AML-193 (cell line): Measurements from ENCODE around the gene UBE3D.

Experiments
- DNase-seq, 2 experiments: peaks; one replicate each; lab custom pipeline; 2025; lab: John Stamatoyannopoulos, UW

Gene UBE3D

GRCh38 chr6:83065511-83066192, at the start of gene UBE3D:
Gene UBE3D (minus strand): TSS chr6:83065841. CDS start chr6:83065718, 123 bp downstream.
- DNase-seq: peak; percentile 85 to 87

GRCh38 chr6:83114164-83114563, 48.5 kb upstream of the UBE3D start:
- DNase-seq: no peak

DNA sequence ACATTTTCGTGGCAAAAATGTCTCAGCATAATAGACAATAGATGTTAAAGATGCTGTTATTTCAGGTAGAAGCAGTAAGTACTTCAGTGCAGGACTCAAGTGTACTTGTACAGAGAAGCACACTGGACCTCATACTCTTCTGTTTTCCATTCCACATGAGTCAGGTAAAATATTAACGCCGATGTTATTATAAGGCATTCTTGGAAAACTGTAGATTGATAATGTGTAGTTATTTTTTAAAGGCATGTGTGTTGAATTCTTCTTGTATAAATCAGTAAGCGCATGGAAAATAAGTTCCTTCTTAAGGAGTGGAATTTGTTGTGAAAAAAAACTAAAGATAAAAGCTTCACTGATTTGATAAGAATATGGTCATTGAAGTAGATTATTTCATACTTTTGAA, 47.6 kb upstream of the UBE3D start:
- no peak for DNase-seq

GRCh38 chr6:83108378-83108777, 42.7 kb upstream of the UBE3D start:
- DNase-seq: no peak

GRCh38 chr6:83098589-83098988, 32.9 kb upstream of the UBE3D start:
- no peak for DNase-seq

DNA sequence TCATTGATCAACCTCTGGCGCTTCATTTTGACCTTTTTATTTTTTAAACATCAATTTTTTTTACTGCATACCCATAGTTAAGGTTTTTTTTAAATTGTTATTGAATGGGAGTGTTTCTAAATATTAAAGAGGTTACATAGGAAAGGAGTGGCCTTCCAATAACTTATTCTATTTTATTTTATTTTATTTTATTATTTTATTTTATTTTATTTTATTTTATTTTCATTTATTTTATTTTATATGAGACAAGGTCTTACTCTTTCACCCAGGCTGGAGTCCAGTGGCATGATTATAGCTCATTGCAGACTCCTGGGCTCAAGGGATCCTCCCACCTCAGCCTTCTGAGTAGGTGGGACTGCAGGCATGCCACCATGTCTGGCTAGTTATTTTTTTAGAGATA, 32.0 kb upstream of the UBE3D start:
- DNase-seq: no peak

DNA sequence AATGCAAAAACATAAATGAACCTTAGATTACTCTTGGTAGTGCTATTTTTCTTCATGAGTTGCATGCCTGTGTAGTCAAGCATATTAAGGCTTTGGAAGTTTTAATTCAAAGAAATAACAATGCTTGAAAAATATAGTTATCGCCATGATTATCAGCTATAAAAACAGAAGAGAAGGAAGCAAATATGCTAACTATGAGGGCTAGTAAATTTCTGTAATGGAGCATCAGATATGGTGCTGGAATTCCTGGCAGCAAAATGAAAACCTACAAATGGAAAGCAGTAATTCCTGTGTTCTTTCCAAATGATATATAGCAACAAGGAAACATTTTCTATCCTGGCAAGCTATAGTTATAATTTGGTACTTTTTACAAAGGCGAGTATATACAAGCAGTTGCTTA, 31.6 kb upstream of the UBE3D start:
- DNase-seq: no peak

GRCh38 chr6:83096791-83097190, 31.1 kb upstream of the UBE3D start:
- DNase-seq: no peak

DNA sequence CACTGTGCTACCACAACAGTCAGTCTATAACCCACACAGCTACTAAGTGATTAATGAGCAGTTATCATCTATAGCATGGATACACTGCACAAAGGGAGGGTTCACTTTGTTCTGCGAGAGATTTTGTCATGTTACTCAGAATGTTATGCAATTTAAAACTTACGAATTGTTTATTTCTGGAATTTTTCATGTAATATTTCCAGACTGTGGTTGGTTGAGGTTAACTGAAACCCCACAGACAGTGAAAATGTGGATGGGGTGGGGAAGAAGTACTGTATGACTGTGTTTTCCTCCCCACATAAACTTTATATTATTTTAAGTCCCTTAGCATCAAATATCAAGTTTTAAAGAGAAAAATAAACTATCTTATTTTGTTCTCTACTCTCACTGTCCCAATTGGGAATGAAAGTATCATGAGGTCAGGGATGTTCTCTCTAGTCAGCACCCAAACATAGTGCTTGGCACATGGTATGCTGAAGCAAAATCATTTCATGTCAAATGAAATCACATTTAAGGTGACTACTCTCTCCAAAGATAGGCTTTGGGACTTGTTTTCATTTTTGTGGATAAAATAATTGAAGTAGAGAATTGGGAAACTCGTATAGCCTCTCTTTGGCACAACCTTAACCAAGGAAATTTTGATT, 27.2 kb upstream of the UBE3D start:
- no peak for DNase-seq

DNA sequence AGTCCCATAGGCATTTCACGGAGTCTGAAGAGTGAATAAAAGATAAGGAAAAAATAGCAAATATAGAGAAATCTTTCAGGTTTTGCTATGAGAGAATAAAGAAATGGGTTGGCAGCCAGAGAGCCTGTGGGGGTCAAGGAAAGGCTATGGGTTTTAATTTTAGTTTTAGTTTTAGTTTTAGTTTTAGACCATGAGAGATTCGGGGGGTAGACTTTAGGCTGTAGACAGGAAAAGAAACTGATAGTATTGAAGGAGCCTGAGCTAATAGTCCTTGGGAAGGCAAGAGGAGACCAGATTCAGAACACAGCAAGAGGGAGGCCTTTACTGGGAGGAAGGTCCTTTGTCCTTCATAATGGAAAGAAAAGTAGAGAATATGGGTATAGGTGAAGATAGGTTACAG, 21.1 kb upstream of the UBE3D start:
- DNase-seq: no peak

DNA sequence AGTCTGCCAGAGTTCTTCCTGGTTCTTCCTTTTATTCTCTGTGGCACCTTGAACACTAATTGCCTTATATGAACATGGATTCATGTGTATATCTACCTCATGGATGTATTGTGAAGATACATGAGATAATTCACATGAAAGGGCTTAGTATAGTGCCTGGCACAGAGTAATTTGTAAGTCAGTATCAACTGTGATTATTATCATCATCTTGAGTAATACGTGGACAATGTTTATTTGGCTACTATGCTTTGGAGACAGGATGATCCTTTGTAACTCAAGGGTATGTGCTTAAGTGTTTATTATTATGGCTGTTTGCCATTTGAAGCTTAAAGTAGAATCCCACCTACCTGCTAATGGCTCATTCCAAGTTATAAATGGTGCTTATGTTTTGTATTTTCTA, 17.8 kb upstream of the UBE3D start:
- DNase-seq: no peak

- no peak for DNase-seq
Observed at GRCh38 chr6:83073615-83074014, 8.0 kb upstream of the UBE3D start.

DNA sequence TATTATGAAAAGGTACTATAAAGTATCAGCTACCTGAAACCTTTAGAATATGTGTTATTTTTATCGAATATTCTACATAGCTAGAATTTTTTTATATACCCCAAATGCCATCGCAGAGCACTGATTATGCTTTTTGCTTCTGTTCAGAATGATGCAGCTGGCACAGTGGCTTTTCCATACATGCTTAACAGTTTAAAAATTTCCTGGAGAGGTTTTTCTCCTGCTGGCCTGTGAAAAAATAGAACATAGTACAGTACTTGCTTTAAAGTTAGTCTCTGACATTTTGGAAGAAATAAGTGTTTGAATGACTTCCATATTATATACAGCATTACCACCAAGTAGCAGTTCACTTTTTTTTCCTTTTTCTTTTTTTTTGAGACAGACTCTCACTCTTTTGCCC, 7.1 kb upstream of the UBE3D start:
- no peak for DNase-seq

GRCh38 chr6:83071707-83072106, 6.1 kb upstream of the UBE3D start:
- DNase-seq: no peak

GRCh38 chr6:83071023-83071422, 5.4 kb upstream of the UBE3D start:
- peak; percentile 61 to 63 for DNase-seq

- DNase-seq: no peak
Observed at GRCh38 chr6:83069633-83070032, 4.0 kb upstream of the UBE3D start.

GRCh38 chr6:83068616-83069015, 3.0 kb upstream of the UBE3D start:
- no peak for DNase-seq

GRCh38 chr6:83067448-83068439, 2.1 kb upstream of the UBE3D start, which contains the start of gene DOP1A:
Gene DOP1A (plus strand): TSS chr6:83067671. CDS start chr6:83096978, 29,307 bp downstream.
- peak; percentile 97 to 98 for DNase-seq

DNA sequence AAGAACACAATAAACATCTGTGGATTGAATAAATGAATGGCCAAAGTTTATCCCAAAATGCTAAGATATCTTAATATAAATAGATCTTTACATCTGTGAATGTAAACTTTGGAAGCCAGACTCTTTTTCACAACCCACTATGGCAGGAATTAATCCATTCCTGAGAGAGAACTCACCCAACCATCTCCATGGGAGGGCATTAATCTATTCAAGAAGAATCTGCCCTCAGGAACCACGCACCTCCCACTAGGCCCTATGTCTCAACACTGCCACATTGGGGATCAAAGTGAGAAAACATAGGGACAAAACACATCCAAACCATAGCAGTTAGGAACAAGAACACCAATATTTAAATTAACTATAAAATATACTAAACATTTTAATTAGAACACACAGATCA, 3.4 kb downstream of the UBE3D start:
- DNase-seq: no peak

DNA sequence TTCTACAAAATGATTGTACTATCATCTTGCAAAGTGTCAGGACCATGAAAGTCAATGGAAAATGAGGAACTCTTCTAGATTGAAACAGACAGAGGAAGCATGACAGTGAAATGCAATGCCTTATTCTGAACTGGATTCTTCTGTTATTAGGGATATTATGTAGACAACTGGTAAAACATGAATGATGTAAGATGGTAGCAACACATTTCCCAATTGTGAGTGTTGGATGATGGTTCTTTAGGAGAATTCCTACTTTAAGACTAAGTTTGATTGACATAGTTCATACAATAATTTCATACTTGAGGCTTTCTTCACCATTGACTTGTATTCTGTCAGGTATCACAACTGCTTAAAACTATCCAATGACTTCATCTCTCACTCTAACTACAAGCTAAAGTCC, 4.5 kb downstream of the UBE3D start:
- DNase-seq: peak; percentile 22 to 40

- peak; percentile 24 to 54 for DNase-seq
Observed at GRCh38 chr6:83057705-83058321, 7.8 kb downstream of the UBE3D start.

GRCh38 chr6:83055366-83055964, 10.2 kb downstream of the UBE3D start:
- DNase-seq: peak; percentile 46 to 66
